Measurements from ENCODE around the gene C1QTNF3. TPM values are rescaled to one million over a fixed set of nuclear protein-coding genes. Genes with fewer than 3 reads are reported as not detected.

The C1QTNF3 gene
- total RNA-seq, 1 experiment from 2014 or later = 1.6 TPM

DNA sequence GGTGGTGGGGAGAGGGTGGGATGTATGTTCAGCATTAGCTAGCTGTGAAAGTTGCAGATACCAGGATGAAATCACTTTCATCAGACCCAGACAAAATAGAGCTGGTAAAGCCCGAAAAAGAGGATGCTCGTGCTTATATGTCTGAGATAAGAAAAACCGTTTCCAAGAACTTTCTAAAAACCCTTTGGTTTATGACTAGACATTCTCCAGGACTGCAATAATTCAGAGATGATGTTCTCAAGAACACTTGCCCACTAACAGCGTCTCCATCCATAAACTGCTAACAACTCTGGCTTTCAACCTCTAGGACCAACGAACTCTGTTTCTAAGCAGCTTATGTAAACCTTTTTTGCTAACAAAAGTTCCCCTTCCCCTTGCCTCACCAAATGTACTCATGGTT, 26.8 kb downstream of the C1QTNF3 start:
- no peaks in the 10 kb centered on the region for H3K4me1 ChIP-seq (ENCODE audit: insufficient read depth, low read length, poor library complexity, severe bottlenecking)
- BruUV-seq (replicated peaks) = no TSS peak
- intact Hi-C loops (cut with micrococcal nuclease; ENCODE audit: unreplicated experiment) = loop anchor here (5.0 kb wide), 1 partner anchor 886 kb away; no protein-coding TSS in a partner anchor
- H3K27ac ChIP-seq (ENCODE audit: low read depth, low read length, poor library complexity, severe bottlenecking) = no peak overlapping the region
- H3K36me3 ChIP-seq (ENCODE audit: insufficient read depth, low read length, poor library complexity, severe bottlenecking) = no peaks in the 10 kb centered on the region
- POLR2A ChIA-PET (ENCODE audit: low non-redundant PET) = no interaction called here
- no peak for DNase-seq (ENCODE audit: low spot score)
- H3K9me3 ChIP-seq (ENCODE audit: low read depth, low read length, poor library complexity, severe bottlenecking) = no peaks in the 10 kb centered on the region
- no peak overlapping the region for H3K4me3 ChIP-seq (ENCODE audit: low read depth, low read length, poor library complexity, severe bottlenecking)
- no peaks in the 10 kb centered on the region for H3K27me3 ChIP-seq (replicated peaks; ENCODE audit: insufficient read depth, low read depth, low read length, poor library complexity)
- no peak for TF ChIP-seq CTCF (conservative IDR thresholded peaks at IDR 0.05; ENCODE audit: low read depth, low read length)
- TF ChIP-seq EZH2 (IDR thresholded peaks at IDR 0.05; ENCODE audit: borderline replicate concordance, low read depth, low read length, poor library complexity, severe bottlenecking) = no peak
- CTCF ChIA-PET = no interaction called here

DNA sequence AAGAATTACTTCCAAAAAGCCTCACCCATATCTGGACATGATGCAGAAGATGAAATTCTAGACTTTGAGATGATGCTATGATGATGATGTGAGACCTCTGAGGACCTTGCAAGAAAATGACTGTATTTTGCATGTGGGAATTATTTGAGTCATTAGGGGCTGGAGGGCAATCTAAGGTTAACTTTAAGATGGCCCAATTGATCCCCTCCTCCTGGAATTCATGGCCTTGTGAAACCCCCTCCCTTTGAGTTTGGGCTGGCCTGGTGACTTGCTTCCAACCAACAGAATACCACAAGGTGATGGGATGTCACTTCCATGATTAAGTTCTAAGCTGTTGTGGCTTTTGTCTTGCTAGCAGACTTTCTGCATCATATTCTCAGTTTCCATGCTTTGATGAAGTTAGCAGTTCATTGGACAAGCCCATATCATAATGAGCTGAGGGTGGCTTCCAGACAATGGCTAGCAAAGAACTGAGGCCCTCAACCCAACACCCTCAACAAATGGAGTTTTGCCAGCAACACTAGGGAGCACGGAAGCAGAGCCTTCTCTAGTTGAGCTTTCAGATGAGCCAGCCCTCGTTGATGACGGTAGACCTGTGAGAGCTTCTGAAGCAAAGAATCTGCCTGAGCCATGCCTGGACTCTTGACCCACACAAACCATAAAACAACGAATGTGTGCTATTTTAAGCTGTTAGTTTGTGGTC, 27.7 kb downstream of the C1QTNF3 start:
- ChIA-PET CTCF (no interaction called here), POLR2A (ENCODE audit: low non-redundant PET) (no interaction called here)
- Histone ChIP-seq H3K4me1 (ENCODE audit: insufficient read depth, low read length, poor library complexity, severe bottlenecking) (no peaks in the 10 kb centered on the region), H3K27ac (ENCODE audit: low read depth, low read length, poor library complexity, severe bottlenecking) (no peak overlapping the region), H3K9me3 (ENCODE audit: low read depth, low read length, poor library complexity, severe bottlenecking) (no peaks in the 10 kb centered on the region), H3K4me3 (ENCODE audit: low read depth, low read length, poor library complexity, severe bottlenecking) (no peak overlapping the region), H3K36me3 (ENCODE audit: insufficient read depth, low read length, poor library complexity, severe bottlenecking) (no peaks in the 10 kb centered on the region), H3K27me3 (replicated peaks; ENCODE audit: insufficient read depth, low read depth, low read length, poor library complexity) (no peaks in the 10 kb centered on the region)
- TF ChIP-seq CTCF (conservative IDR thresholded peaks at IDR 0.05; ENCODE audit: low read depth, low read length) (no peak), EZH2 (IDR thresholded peaks at IDR 0.05; ENCODE audit: borderline replicate concordance, low read depth, low read length, poor library complexity, severe bottlenecking) (no peak)
- intact Hi-C loops (cut with micrococcal nuclease; ENCODE audit: unreplicated experiment) = loop anchor here (5.0 kb wide), 1 partner anchor 887 kb away; no protein-coding TSS in a partner anchor
- no peak for DNase-seq (ENCODE audit: low spot score)
- BruUV-seq (replicated peaks) = no TSS peak

GRCh38 chr5:34014626-34015025, 28.4 kb downstream of the C1QTNF3 start:
- no peaks in the 10 kb centered on the region for H3K36me3 ChIP-seq (ENCODE audit: insufficient read depth, low read length, poor library complexity, severe bottlenecking)
- ChIA-PET POLR2A (ENCODE audit: low non-redundant PET) (no interaction called here), CTCF (no interaction called here)
- no peaks in the 10 kb centered on the region for H3K9me3 ChIP-seq (ENCODE audit: low read depth, low read length, poor library complexity, severe bottlenecking)
- intact Hi-C loops (cut with micrococcal nuclease; ENCODE audit: unreplicated experiment) = loop anchor here (5.0 kb wide), 1 partner anchor 888 kb away; no protein-coding TSS in a partner anchor
- no peak for TF ChIP-seq CTCF (conservative IDR thresholded peaks at IDR 0.05; ENCODE audit: low read depth, low read length)
- no peak for TF ChIP-seq EZH2 (IDR thresholded peaks at IDR 0.05; ENCODE audit: borderline replicate concordance, low read depth, low read length, poor library complexity, severe bottlenecking)
- no TSS peak for BruUV-seq (replicated peaks)
- no peaks in the 10 kb centered on the region for H3K4me1 ChIP-seq (ENCODE audit: insufficient read depth, low read length, poor library complexity, severe bottlenecking)
- DNase-seq (ENCODE audit: low spot score) = no peak
- H3K27ac ChIP-seq (ENCODE audit: low read depth, low read length, poor library complexity, severe bottlenecking) = no peak overlapping the region
- H3K4me3 ChIP-seq (ENCODE audit: low read depth, low read length, poor library complexity, severe bottlenecking) = no peak overlapping the region
- no peaks in the 10 kb centered on the region for H3K27me3 ChIP-seq (replicated peaks; ENCODE audit: insufficient read depth, low read depth, low read length, poor library complexity)

Data from A673 (cell line).